NCI-H146 (cell line): Measurements from ENCODE around the gene LPAR5.
A peak's percentile ranks its signal among the peaks of the same experiment; 100 is the strongest.
"Not testable (repeated sequence)": the region's sequence is repeated elsewhere in the genome, so short reads cannot be mapped to it uniquely, and the experiment has no call there.

Experiments
- DNase-seq: peaks from one replicate; lab custom pipeline; 2025; lab: John Stamatoyannopoulos, UW

LPAR5 gene

DNA sequence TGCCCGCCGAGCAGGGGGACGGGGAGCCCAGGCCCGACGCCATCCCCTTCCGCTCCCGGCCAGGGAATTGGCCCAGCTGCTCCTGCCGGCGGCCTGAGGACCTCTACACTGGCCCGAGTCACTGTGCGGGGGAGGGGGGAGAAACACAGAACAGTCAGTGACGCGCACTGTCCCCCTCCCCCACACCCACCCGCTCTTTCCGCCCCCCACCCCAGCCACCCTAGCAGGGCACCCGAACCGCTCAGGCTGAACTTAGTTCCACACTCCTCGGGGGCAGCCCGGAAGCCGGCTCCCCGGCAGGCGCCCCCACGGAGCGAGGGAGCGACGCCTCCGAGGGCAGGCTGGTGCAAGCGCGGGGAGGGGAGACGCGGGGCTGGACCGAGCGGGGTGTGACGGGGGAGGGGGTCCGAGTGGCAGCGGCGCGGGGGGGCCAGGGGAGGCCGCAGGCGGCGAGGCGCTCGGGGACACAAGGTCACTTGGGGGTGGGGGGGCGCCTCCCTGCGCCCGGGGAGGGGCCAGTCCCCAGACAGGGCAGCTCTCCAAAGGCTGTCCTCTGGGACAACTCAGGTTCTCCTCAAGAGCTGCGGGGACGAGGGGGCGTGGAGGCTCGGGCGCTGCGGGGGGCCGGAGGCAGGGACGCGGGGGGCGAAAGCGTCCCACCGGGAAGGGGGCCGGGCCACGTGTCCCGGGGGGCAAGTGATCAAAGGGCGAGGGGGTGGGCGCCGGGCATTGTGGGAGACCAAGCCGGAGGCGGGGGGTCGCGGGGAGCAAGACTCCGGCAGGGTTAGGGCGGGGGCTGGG lies 29.2 kb downstream of the LPAR5 start:
- DNase-seq, result peak; percentile 75

DNA sequence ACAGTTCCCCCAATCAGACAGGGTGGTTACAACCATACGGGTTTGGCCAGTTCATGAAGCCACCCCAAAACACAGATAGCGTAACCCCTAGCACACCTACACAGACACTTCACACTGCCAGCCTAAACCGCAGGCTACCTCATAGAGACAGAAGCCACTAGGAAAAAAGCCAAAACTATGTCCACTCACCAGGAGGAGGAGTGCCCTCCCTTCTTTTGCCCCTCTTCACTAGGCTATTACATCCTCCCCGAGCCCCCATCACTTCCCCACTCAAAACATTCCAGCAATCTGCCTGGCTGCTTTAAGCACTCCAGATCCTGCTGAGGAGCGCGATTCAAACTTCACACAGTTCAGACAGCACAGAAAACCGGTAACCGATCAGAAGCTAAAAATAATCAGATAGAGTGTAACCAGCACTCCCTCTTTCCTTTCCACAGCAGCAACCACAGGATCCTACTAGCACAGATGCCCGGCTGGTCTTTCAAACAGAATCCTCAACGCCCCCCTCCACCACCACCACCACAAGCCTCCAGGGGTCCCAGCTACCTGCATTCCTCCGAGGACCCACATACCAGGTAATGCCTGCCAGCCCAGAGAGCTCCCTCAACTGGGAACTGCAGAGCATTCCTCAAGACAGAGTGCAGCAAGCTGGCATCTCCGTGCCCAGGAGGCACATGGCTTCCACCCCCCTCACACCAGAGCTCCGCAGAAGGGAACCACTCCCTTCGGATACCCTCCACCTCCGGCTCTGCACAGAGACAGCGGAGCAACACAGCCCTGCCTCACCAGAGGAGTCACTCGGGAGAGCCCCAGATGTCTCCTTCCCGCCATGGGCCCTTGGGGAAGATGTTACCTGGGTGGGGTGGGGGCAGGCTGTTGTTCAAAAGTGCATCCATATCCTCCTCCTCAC lies 30.1 kb downstream of the LPAR5 start:
- no peak for DNase-seq

- DNase-seq, result no peak
These were observed 31.3 kb downstream of the LPAR5 start for GRCh38 chr12:6604259-6605029.

GRCh38 chr12:6603095-6603567 lies 32.6 kb downstream of the LPAR5 start:
- DNase-seq, result no peak

GRCh38 chr12:6602526-6602925 lies 33.2 kb downstream of the LPAR5 start:
- DNase-seq, result no peak

DNA sequence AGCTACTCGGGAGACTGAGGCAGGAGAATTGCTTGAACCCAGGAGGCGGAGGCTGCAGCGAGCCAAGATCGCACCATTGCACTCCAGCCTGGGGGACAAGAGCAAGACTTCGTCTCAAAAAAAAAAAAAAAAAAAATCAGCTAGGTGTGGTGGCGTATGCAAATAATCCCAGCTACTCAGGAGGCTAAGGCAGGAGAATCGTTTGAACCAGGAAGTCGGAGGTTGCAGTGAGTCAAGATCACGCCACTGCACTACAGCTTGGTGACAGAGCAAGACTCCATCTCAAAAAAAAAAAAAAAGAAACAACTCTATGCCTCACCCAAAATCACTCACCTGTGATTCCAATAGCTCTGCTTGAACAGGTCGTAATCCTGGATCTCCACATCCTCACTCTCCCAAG lies 40.1 kb downstream of the LPAR5 start:
- not testable (repeated sequence) for DNase-seq

GRCh38 chr12:6592087-6592486 lies 43.7 kb downstream of the LPAR5 start:
- DNase-seq, result no peak

DNA sequence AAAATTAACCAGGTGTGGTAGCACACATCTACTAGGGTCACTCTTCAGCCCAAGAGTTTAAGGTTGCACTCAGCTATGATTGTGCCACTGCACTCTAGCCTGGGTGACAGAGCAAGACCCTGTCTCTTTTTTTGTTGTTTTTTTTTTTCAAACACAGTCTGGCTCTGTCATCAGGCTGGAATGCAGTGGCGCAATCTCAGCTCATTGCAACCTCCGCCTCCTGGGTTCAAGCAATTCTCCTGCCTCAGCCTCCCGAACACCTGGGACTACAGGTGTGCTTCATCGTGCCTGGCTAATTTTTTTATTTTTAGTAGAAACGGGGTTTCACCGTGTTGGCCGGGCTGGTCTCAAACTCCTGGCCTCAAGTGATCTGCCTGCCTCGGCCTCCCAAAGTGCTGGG lies 49.2 kb downstream of the LPAR5 start:
- DNase-seq, result not testable (repeated sequence)

DNA sequence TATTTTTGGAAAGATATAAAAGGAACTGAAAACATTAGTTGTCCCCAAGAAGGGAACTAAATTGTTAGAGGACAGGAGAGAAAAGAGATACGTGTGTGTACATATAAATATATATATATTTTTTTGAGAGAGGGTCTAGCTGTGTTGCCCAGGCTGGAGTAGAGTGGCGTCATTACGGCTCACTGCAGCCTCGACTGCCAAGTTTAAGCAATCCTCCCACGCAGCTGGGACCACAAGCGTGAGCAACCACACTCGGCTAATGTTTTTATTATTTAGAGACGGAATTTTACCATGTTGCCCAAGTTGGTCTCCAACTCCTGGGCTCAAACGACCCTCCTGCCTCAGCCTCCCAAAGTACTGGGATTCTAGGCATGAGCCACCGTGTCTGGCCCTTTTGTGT lies 51.5 kb downstream of the LPAR5 start:
- DNase-seq, result no peak

GRCh38 chr12:6582959-6583358 lies 52.8 kb downstream of the LPAR5 start:
- DNase-seq, result no peak

GRCh38 chr12:6582196-6582595 lies 53.6 kb downstream of the LPAR5 start:
- no peak for DNase-seq

DNA sequence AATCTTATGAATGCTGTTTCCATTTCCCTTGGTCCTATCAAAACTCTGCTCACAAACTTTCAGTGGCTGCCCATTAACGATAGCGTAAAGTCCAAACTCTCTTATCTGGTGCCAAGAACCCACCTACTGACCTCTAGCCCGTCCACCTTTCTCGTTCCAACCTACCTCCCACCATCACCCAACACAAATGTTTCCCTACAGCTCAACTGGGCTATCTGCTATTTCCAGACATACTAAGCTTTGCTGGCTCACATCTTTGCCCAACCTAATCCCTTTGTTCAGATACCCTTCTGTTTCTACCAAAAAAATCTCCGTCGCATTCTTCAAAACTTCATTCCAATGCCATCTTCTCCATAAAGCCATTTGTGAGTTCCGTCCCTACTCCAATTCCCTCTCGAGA lies 60.1 kb downstream of the LPAR5 start:
- DNase-seq, result no peak

- DNase-seq, result no peak
These were observed 61.0 kb downstream of the LPAR5 start for GRCh38 chr12:6574576-6575295.

DNA sequence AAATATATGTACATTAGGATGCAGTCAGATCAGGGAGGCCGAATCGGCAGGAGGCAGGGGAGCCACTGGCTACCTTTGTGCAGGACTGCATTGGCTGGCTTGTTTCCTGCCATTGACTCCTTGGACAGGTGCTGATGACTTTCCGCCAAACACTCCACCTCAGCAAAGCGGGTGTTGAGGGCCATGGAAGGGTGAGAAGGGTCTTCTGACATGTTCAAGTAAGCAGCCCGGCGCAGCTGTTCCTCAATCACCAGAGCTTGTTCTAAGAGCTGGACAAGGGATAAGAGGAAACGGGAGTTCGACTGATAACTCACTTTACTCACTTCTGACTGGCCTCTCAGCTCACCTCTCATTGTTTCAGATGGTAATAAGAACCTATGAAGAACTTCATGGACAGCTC lies 62.8 kb downstream of the LPAR5 start:
- DNase-seq, result no peak

- peak; percentile 64 for DNase-seq
These were observed 65.4 kb downstream of the LPAR5 start for GRCh38 chr12:6570264-6570887.

DNA sequence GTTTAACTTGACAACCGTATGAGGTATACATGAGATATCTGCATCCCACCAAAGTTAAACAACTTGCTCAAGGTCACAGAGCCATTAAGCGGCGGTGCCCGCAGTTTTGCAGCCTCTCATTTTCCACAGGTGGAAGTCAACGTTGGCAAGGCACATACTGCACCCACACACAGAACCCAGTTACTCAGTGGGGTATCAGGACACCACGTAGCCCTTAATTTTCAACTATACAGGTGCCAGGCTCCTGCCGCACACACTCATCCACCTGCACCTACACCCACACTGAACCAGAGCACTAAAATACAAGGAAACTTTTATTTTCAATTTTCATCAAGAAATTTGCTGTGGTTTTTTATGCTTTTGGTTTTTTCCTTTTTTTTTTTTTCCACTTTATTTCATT lies 66.0 kb downstream of the LPAR5 start:
- no peak for DNase-seq

- DNase-seq, result no peak
These were observed 66.4 kb downstream of the LPAR5 start for GRCh38 chr12:6569312-6569711.
